ENCODE data around the gene CEP112.

DNA sequence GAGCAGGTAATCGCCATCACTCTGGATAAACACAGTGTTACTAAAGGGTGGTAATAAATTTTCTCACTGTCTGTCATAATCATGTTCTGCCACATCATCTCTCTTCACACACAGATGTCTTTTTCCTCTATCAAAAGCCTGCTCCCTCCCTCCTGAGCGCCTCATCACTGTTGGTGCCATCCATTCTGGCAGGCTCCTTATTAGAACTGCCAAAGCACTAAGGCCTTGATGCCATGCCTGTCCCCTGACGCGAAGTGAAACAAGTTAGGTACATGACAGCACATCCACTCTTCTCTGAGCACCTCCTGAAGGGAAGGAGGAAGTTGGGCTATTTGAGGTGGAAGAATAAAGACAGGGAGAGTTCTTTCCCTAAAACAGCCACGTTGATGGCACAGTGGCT, 592.3 kb downstream of the CEP112 start:
- no peak for TF ChIP-seq KDM1A (IDR thresholded peaks at IDR 0.05; ENCODE audit: borderline replicate concordance, low read length)
- no peak for TF ChIP-seq JUN (IDR thresholded peaks at IDR 0.05; ENCODE audit: low read depth, low read length)
- TF ChIP-seq, protein P1, sequence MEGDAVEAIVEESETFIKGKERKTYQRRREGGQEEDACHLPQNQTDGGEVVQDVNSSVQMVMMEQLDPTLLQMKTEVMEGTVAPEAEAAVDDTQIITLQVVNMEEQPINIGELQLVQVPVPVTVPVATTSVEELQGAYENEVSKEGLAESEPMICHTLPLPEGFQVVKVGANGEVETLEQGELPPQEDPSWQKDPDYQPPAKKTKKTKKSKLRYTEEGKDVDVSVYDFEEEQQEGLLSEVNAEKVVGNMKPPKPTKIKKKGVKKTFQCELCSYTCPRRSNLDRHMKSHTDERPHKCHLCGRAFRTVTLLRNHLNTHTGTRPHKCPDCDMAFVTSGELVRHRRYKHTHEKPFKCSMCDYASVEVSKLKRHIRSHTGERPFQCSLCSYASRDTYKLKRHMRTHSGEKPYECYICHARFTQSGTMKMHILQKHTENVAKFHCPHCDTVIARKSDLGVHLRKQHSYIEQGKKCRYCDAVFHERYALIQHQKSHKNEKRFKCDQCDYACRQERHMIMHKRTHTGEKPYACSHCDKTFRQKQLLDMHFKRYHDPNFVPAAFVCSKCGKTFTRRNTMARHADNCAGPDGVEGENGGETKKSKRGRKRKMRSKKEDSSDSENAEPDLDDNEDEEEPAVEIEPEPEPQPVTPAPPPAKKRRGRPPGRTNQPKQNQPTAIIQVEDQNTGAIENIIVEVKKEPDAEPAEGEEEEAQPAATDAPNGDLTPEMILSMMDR (IDR thresholded peaks at IDR 0.05; ENCODE audit: control extremely low read depth in 1 of 3, insufficient read depth in 1 of 3, low read depth in 1 of 3, low read length in 3 of 3): no peak
- TF ChIP-seq POLR2AphosphoS5 (IDR thresholded peaks at IDR 0.05; ENCODE audit: low read depth, low read length): no peak
- no peak for TF ChIP-seq TEAD4 (IDR thresholded peaks at IDR 0.05; ENCODE audit: low read depth, low read length)
- no peak for TF ChIP-seq GABPA (IDR thresholded peaks at IDR 0.05; ENCODE audit: borderline replicate concordance, insufficient read depth, low read length)
- no peak for TF ChIP-seq MAFK (IDR thresholded peaks at IDR 0.05; ENCODE audit: low read depth, low read length)
- no peak for TF ChIP-seq SIN3A (conservative IDR thresholded peaks at IDR 0.05 in 1 of 2, IDR thresholded peaks at IDR 0.05 in 1 of 2; ENCODE audit: low read depth in 1 of 2, low read length in 2 of 2)
- TF ChIP-seq, protein P2, sequence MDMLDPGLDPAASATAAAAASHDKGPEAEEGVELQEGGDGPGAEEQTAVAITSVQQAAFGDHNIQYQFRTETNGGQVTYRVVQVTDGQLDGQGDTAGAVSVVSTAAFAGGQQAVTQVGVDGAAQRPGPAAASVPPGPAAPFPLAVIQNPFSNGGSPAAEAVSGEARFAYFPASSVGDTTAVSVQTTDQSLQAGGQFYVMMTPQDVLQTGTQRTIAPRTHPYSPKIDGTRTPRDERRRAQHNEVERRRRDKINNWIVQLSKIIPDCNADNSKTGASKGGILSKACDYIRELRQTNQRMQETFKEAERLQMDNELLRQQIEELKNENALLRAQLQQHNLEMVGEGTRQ (IDR thresholded peaks at IDR 0.05; ENCODE audit: low read length): no peak
- TF ChIP-seq EZH2 (IDR thresholded peaks at IDR 0.05; ENCODE audit: low read depth, low read length, severe bottlenecking): no peak
- TF ChIP-seq CHD1 (IDR thresholded peaks at IDR 0.05; ENCODE audit: low read depth, low read length): no peak
- TF ChIP-seq SP1 (IDR thresholded peaks at IDR 0.05; ENCODE audit: low read depth, low read length): no peak
- no peak for TF ChIP-seq ZNF274 (IDR thresholded peaks at IDR 0.05; ENCODE audit: borderline replicate concordance, extremely low read depth, low read length)

Measured in H1 (cell line).